H1 (cell line): ENCODE measurements around the gene TM4SF1.

Experiments
- CEBPB ChIP-seq: IDR thresholded peaks from 2 replicates; pipeline ENCODE4 v1.6.1; 2012; ENCODE audit warnings: low read depth, low read length
- CTCF ChIP-seq, 3 experiments: IDR thresholded peaks; 1 replicate in 2 of 3; 2 replicates in 1 of 3; pipeline versions ENCODE4 v1.5.1 to v1.6.1; 2011; ENCODE audit warnings: low read length in 3 of 3, mild to moderate bottlenecking in 3 of 3, inconsistent platforms in 2 of 3, low read depth in 1 of 3, moderate library complexity in 1 of 3; ENCODE audit not compliant: insufficient read depth in 1 of 3; ENCODE audit errors: control extremely low read depth in 1 of 3
- HDAC2 ChIP-seq, 2 experiments: fragments of 300-600 bp in 1 of 2; sonication (generic) in 1 of 2; IDR thresholded peaks; 2 replicates each; pipeline ENCODE4 v1.6.1; 2011 to 2012; ENCODE audit warnings: low read depth in 2 of 2, low read length in 2 of 2, mild to moderate bottlenecking in 2 of 2, moderate library complexity in 2 of 2, borderline replicate concordance in 1 of 2, inconsistent platforms in 1 of 2
- HDAC6 ChIP-seq: IDR thresholded peaks from one replicate; pipeline ENCODE4 v1.7.1; 2012; ENCODE audit warnings: low read depth, mild to moderate bottlenecking, inconsistent platforms, low read length, moderate library complexity
- JUN ChIP-seq: IDR thresholded peaks from 2 replicates; pipeline ENCODE4 v1.6.1; 2011; ENCODE audit warnings: low read depth, mild to moderate bottlenecking, improper control_type of control experiment, low read length
- MAX ChIP-seq: IDR thresholded peaks from 2 replicates; pipeline ENCODE4 v1.6.1; 2012; ENCODE audit warnings: inconsistent platforms
- POLR2A ChIP-seq, 2 experiments: IDR thresholded peaks; 1 replicate in 1 of 2; 2 replicates in 1 of 2; pipeline ENCODE4 v1.6.1; 2011; ENCODE audit warnings: low read depth in 2 of 2, low read length in 2 of 2, mild to moderate bottlenecking in 2 of 2; ENCODE audit errors: control extremely low read depth in 1 of 2
- POLR2AphosphoS5 ChIP-seq: IDR thresholded peaks from 2 replicates; pipeline ENCODE4 v1.6.1; 2011; ENCODE audit warnings: low read depth, low read length
- RBBP5 ChIP-seq: IDR thresholded peaks from 2 replicates; pipeline ENCODE4 v1.7.1; 2012; ENCODE audit warnings: low read depth, mild to moderate bottlenecking, inconsistent platforms, low read length, moderate library complexity, borderline replicate concordance
- ZNF274 ChIP-seq: IDR thresholded peaks from 2 replicates; pipeline ENCODE4 v1.7.0; 2012; ENCODE audit warnings: low read length, borderline replicate concordance; ENCODE audit errors: extremely low read depth

GRCh38 chr3:149401212-149401925 is 23.9 kb upstream of the TM4SF1 start:
- TF ChIP-seq MAX: no peak
- TF ChIP-seq POLR2AphosphoS5: no peak
- TF ChIP-seq JUN: no peak
- TF ChIP-seq CTCF (IDR thresholded peaks at IDR 0.05; ENCODE audit: control extremely low read depth in 1 of 3, insufficient read depth in 1 of 3, low read depth in 1 of 3, low read length in 3 of 3): no peak
- no peak for TF ChIP-seq POLR2A (IDR thresholded peaks at IDR 0.05; ENCODE audit: control extremely low read depth in 1 of 2, low read depth in 2 of 2, low read length in 2 of 2)
- no peak for TF ChIP-seq HDAC6
- TF ChIP-seq CEBPB: no peak
- no peak for TF ChIP-seq RBBP5
- TF ChIP-seq ZNF274: no peak
- no peak for TF ChIP-seq HDAC2 (IDR thresholded peaks at IDR 0.05; ENCODE audit: borderline replicate concordance in 1 of 2, low read depth in 2 of 2, low read length in 2 of 2)
